ENCODE data around the gene ABCA7. TPM values are rescaled to one million over a fixed set of nuclear protein-coding genes. Genes with fewer than 3 reads are reported as not detected.

The ABCA7 gene
- total RNA-seq, 1 donor from 2014 or later: 63.6 TPM

GRCh38 chr19:1054102-1055027 is 14.5 kb downstream of the ABCA7 start:
- intact Hi-C loops (cut with micrococcal nuclease): no loop called here

DNA sequence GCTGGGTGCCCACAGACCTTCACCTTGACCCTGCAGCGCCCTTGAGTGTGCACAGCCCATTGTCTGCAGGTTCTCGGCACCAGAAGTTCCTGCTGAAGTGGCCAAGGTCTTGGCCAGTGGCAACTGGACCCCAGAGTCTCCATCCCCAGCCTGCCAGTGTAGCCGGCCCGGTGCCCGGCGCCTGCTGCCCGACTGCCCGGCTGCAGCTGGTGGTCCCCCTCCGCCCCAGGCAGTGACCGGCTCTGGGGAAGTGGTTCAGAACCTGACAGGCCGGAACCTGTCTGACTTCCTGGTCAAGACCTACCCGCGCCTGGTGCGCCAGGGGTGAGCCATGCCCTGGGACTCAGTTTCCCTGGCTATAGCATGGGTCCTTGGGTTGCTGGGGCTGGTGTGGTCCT is 15.1 kb downstream of the ABCA7 start:
- intact Hi-C loops (cut with micrococcal nuclease): no loop called here

DNA sequence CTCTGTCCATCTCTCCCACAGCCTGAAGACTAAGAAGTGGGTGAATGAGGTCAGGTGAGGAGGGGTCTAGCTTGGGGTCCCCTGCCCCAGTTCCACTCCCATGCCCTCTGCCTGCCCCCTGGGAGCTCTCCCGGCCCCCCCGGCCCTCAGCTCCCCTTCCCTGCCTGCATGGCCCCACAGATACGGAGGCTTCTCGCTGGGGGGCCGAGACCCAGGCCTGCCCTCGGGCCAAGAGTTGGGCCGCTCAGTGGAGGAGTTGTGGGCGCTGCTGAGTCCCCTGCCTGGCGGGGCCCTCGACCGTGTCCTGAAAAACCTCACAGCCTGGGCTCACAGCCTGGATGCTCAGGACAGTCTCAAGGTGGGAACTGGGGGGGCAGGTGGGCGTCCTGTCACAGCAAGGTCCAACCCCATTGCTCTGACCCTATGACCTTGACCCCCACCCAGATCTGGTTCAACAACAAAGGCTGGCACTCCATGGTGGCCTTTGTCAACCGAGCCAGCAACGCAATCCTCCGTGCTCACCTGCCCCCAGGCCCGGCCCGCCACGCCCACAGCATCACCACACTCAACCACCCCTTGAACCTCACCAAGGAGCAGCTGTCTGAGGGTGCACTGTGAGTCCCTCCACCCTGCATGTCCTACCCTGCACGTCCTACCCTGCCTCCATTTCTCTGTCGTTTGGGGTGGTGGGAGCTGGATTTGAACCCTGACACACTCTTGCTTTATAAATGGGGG is 16.1 kb downstream of the ABCA7 start:
- intact Hi-C loops (cut with micrococcal nuclease): no loop called here

DNA sequence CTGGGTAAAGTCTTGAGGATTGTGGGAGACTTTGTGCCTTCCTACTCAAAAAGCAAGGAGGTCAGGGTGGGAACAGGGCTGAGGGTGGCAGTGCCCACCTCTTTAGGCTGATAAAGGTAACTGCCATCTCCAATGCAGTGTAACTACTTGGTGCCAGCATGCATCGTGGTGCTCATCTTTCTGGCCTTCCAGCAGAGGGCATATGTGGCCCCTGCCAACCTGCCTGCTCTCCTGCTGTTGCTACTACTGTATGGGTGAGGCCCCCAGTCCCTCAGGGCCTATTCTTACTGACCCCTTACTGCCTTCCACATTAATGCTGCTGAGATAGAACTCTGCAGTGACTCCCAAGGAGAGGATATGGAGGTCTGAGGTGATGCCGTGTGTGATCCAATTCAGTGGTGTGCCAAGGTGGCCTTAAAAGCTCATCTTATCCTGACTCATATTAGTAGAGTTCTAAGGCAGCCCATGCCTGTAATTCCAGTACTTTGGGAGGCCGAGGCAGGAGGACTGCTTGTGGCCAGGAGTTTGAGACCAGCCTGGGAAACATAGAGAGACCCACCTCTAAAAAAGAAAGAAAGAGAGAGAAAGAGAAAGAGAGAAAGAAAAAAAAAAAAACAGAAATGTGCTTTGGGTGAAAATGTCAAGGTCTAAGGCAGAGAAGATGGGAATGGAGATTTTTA is 17.4 kb downstream of the ABCA7 start:
- intact Hi-C loops (cut with micrococcal nuclease): no loop called here

DNA sequence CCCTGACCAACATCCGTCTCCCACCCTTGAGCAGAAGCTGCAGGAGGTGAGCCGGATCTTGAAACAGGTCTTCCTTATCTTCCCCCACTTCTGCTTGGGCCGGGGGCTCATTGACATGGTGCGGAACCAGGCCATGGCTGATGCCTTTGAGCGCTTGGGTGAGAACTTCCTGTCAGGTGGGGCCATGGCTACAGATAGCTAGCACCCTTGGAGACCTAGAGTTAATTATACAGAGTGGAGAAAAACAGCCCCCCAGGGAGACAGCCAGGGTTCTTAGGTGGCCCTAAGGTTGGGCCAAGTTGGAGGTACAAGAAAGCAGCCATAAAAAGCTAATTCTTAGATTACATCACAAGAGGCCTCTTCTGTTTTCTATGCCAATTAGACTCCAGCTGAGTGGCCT is 18.2 kb downstream of the ABCA7 start:
- intact Hi-C loops (cut with micrococcal nuclease): no loop called here

DNA sequence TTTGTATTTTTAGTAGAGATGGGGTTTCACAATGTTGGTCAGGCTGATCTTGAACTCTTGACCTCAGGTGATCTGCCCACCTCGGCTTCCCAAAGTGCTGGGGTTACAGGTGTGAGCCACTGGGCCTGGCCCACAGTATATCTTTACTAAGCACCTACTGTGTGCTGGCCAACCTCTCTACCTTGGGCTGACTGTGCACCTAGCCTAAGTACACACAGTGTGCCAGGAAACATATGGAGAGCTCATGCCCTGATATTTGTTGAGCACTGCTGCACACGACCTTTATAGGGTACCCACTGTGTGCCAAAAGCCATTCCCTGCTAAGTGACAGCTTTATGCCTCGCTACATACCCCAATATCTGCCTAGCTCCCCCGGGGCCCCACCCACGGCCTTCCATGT is 20.8 kb downstream of the ABCA7 start:
- intact Hi-C loops (cut with micrococcal nuclease): no loop called here

DNA sequence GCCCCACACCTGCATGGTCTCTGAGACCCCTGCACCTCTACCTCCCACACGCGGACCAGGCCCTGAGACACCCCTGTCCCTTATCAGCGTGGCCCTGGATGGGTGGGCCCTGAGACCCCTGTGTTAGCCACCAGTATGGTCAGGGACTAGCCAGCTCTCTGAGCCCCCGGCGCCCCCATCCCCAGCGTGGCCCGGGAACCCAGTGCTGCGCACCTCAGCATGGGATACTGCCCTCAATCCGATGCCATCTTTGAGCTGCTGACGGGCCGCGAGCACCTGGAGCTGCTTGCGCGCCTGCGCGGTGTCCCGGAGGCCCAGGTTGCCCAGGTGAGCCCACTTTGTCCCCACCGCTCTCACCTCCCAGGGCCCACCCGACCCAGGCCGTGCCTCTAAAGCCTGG is 22.1 kb downstream of the ABCA7 start:
- intact Hi-C loops (cut with micrococcal nuclease): no loop called here

DNA sequence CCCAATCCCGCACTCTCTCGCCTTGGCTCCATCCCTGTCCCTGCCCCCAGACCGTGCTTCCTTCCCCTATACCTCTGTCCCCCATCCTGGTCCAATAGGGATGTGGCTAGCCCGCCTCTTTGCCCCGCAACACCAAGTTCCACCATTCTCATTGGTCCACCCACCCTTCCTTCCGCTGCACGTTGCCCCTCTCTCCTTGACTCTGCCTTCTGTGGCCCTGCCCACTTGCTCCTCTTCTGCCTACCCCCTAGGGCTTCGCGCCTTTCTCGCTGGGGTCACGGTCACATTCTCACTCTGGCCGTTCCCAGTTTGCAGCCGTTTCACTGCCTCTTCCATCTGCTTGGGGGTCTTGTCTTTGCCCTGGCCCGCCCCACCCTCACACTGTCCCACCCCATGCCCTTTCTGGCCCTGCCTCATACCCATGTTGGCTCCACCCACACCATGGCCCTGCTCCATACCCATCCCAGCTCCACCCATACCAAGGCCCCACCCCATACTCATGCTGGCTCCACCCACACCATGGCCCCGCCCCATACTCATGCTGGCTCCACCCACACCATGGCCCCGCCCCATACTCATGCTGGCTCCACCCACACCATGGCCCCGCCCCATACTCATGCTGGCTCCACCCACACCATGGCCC is 22.6 kb downstream of the ABCA7 start:
- intact Hi-C loops (cut with micrococcal nuclease): loop anchor here (1.0 kb wide), 2 partner anchors 20 to 71 kb away; no protein-coding TSS in a partner anchor

DNA sequence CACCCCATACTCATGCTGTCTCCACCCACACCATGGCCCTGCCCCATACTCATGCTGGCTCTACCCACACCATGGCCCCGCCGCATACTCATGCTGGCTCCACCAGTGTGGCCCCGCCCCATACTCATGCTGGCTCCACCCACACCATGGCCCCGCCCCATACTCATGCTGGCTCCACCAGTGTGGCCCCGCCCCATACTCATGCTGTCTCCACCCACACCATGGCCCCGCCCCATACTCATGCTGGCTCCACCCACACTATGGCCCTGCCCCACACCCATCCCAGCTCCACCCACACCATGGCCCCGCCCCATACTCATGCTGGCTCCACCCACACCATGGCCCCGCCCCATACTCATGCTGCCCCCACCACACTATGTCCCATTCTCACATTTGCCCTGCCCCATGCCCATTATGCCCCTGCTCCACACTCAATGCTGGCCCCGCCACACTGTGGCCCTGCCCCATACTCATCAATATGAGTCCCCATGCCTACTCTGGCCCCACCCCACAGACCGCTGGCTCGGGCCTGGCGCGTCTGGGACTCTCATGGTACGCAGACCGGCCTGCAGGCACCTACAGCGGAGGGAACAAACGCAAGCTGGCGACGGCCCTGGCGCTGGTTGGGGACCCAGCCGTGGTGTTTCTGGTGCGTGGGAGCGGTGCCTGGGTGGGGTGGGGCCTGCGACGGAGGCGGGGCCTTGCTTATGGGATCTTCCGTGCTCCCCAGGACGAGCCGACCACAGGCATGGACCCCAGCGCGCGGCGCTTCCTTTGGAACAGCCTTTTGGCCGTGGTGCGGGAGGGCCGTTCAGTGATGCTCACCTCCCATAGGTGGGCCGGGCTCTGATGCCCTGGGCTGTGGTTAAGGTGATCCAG is 23.4 kb downstream of the ABCA7 start:
- intact Hi-C loops (cut with micrococcal nuclease): loop anchor here (1.0 kb wide), 2 partner anchors 19 to 72 kb away; no protein-coding TSS in a partner anchor

- intact Hi-C loops (cut with micrococcal nuclease): loop anchor here (1.0 kb wide), 2 partner anchors 18 to 73 kb away; no protein-coding TSS in a partner anchor
Observed at GRCh38 chr19:1063909-1064660, 24.2 kb downstream of the ABCA7 start.

DNA sequence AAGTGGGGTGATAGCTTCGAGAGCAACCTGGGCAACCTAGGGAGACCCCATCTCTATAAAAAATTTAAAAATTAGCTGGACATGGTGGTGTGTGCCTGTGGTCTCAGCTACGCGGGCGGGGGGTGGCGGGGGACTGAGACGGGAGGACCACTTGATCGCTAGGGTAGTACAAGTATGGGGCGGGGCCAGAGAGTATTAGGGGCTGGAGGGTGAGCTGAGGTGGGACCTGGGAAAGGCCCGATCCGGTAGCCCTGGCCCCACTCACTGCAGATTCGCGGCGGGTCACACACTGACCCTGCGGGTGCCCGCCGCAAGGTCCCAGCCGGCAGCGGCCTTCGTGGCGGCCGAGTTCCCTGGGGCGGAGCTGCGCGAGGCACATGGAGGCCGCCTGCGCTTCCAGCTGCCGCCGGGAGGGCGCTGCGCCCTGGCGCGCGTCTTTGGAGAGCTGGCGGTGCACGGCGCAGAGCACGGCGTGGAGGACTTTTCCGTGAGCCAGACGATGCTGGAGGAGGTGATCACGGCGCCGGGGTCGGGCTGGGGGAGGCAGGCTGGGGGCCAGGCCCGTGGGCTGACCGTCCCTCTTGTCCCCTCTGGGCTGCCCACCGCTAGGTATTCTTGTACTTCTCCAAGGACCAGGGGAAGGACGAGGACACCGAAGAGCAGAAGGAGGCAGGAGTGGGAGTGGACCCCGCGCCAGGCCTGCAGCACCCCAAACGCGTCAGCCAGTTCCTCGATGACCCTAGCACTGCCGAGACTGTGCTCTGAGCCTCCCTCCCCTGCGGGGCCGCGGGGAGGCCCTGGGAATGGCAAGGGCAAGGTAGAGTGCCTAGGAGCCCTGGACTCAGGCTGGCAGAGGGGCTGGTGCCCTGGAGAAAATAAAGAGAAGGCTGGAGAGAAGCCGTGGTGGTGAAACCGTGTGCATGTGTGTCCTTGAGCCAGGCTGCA is 25.0 kb downstream of the ABCA7 start:
- intact Hi-C loops (cut with micrococcal nuclease): loop anchor here (1.0 to 5.0 kb wide), 2 partner anchors 24 to 127 kb away; no protein-coding TSS in a partner anchor

DNA sequence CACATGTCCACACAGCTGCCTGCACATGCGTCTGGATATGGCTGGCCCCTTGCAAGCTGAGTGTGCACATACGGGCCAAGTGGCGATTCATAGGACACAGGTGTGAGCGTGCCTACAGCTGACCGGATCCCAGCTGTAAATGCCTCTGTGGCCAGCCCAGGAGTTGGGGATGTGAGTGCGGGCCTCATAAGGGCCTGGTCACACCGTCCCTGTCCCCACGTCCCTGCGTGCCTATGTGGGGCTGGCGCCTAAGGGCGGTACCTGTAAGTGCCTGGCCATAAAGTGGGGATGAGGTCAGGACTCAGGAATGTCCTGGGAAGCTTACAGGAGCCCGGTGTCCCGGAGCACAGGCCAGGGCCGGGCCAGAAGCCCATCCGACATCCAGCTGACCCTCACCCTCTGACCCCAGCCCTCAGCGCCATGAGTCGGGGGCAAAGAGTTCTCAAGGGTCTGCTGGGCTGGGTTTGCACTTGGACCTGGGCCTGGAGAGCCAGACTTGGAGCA is 25.8 kb downstream of the ABCA7 start:
- intact Hi-C loops (cut with micrococcal nuclease): loop anchor here (1.0 to 5.0 kb wide), 4 partner anchors 24 to 203 kb away; partner anchors contain the start of gene POLR2E

GRCh38 chr19:1066251-1066747 is 26.4 kb downstream of the ABCA7 start:
- intact Hi-C loops (cut with micrococcal nuclease): loop anchor here (2.0 to 5.0 kb wide), 3 partner anchors 29 to 203 kb away; partner anchors contain the start of gene POLR2E

GRCh38 chr19:1066748-1067340 is 26.9 kb downstream of the ABCA7 start, which contains the start of gene ARHGAP45:
TSS of gene ARHGAP45 (plus strand) at chr19:1067167. CDS start at chr19:1067406, 239 bp downstream.
- intact Hi-C loops (cut with micrococcal nuclease): loop anchor here (2.0 to 5.0 kb wide), 3 partner anchors 28 to 204 kb away; partner anchors contain the start of gene POLR2E

- intact Hi-C loops (cut with micrococcal nuclease): loop anchor here (2.0 to 5.0 kb wide), 3 partner anchors 27 to 205 kb away; partner anchors contain the start of gene POLR2E
Observed at GRCh38 chr19:1067341-1067957, 27.5 kb downstream of the ABCA7 start.

Data from T-helper 1 cell treated with Interleukin-12 subunit alpha and Interleukin-12 subunit beta and Interleukin-4 antibody, amounts not matched to agents 30 ng/mL and 1 ng/mL, for 36 hours (primary cell).